BLaER1 (cell line): ENCODE results near the gene FAM9C.
"Not testable (repeated sequence)": the region's sequence is repeated elsewhere in the genome, so short reads cannot be mapped to it uniquely, and the experiment has no call there.

Experiments
- H3K27ac ChIP-seq: shearing (Covaris generic); formaldehyde crosslinking; 2 replicates; pipeline ENCODE4 v1.8.1; 2022
- H3K27me3 ChIP-seq: shearing (Covaris generic); formaldehyde crosslinking; 2 replicates; pipeline ENCODE4 v1.8.1; 2022
- H3K36me3 ChIP-seq: shearing (Covaris generic); formaldehyde crosslinking; 2 replicates; pipeline ENCODE4 v1.8.1; 2022
- H3K4me1 ChIP-seq: shearing (Covaris generic); formaldehyde crosslinking; 2 replicates; pipeline ENCODE4 v1.8.1; 2022
- H3K4me2 ChIP-seq: shearing (Covaris generic); formaldehyde crosslinking; 2 replicates; pipeline ENCODE4 v1.8.1; 2022
- H3K4me3 ChIP-seq: shearing (Covaris generic); formaldehyde crosslinking; 2 replicates; pipeline ENCODE4 v1.8.1; 2022
- H3K9ac ChIP-seq: shearing (Covaris generic); formaldehyde crosslinking; 2 replicates; pipeline ENCODE4 v1.8.1; 2022
- H3K9me3 ChIP-seq: shearing (Covaris generic); formaldehyde crosslinking; 2 replicates; pipeline ENCODE4 v1.8.1; 2022
- H4K20me1 ChIP-seq: shearing (Covaris generic); formaldehyde crosslinking; 2 replicates; pipeline ENCODE4 v1.8.1; 2022
- Cebpa-rat ChIP-seq: shearing (Covaris generic); IDR thresholded peaks from 2 replicates; pipeline ENCODE4 v1.8.1; 2022

The FAM9C gene

DNA sequence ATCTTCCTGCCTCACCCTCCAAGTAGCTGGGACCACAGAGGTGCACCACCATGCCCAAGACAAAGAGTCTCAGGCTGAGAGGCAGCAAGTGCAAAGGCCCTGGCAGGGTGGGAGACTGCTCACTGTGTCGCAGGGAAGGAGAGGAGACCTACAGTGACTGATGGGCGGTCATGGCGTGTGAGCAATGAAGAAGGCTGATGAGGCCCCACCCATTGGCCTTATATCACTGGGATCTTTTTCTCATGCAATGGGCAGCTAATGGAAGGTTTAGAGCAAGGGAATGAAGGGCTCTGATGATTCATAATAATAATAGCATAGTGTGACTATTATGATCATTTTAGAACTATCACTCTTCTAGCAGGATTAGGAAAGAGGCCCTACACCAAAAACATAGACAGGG, 20.9 kb downstream of the FAM9C start:
- no peak overlapping the region for H3K27ac ChIP-seq
- no peaks in the 10 kb centered on the region for H4K20me1 ChIP-seq
- no peak for TF ChIP-seq Cebpa-rat
- no peak overlapping the region for H3K4me2 ChIP-seq
- no peak overlapping the region for H3K9ac ChIP-seq
- H3K4me3 ChIP-seq = no peak overlapping the region
- H3K4me1 ChIP-seq = peaks cover 20% of the 10 kb centered on the region; the same call in 1 of the 2 replicates
- no peaks in the 10 kb centered on the region for H3K36me3 ChIP-seq
- no peaks in the 10 kb centered on the region for H3K27me3 ChIP-seq
- no peaks in the 10 kb centered on the region for H3K9me3 ChIP-seq

DNA sequence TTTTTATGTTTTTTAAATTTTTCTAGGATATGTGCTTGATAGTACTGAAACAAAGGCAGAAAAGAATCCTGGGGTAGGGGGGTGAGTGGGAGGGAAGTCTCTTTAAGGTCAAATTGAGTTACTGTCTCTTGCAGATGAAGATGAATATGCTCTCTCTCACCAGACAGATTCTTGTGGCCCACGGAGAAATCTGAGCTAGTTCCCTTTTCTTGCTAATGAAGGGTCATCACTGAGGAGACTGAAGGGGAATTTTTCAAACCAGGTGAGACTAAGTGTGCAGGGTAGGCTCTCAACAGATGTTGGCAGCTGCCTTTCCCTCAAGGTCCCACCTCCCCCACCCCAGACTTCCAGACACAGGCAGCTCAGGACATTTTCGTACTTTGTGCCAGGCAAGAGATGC, 21.5 kb downstream of the FAM9C start:
- Histone ChIP-seq H3K36me3 (no peaks in the 10 kb centered on the region), H4K20me1 (no peaks in the 10 kb centered on the region), H3K9ac (no peak overlapping the region), H3K27ac (no peak overlapping the region), H3K4me1 (peaks cover 20% of the 10 kb centered on the region; the same call in 1 of the 2 replicates), H3K4me3 (no peak overlapping the region), H3K27me3 (no peaks in the 10 kb centered on the region), H3K9me3 (no peaks in the 10 kb centered on the region), H3K4me2 (no peak overlapping the region)
- TF ChIP-seq Cebpa-rat = no peak

GRCh38 chrX:13016731-13017130, 27.7 kb downstream of the FAM9C start:
- H3K9ac ChIP-seq, H3K27me3 ChIP-seq, H3K4me3 ChIP-seq, H3K36me3 ChIP-seq, H3K4me2 ChIP-seq, H4K20me1 ChIP-seq, H3K27ac ChIP-seq, H3K9me3 ChIP-seq: not testable (repeated sequence)
- H3K4me1 ChIP-seq = peaks cover 24% of the 10 kb centered on the region

DNA sequence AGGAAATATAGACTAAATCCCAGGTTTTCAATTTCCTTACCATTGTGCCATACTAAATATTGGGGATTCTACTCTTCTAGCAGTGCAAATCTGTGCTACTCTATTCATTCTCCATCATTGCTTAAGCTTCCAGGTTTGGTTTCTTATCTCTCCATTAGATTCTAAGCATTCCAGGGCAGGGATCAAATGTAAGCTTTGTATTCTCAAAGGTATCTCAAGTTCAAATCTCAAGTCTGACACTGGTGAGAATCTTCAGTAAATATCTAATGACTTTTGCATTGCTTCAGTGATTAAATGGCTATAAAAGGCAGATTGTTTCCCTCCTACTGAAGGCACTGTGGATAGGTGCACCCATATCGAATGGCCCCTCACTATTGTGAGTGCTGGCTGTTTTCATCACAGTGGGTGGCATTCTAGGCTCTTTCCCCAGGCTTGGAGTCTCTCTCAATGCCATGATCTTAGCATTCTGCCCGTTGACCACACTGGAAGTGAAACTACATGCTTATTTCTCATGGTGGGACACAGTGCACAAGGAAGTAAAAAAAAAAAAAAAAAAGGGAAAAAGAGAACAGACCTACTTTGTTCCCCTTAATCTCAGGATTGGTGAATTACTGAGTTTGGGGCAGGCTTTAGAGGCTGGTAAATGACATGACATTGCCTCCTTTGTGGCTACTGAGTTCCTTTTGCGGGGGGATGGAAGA, 28.7 kb downstream of the FAM9C start:
- no peak for TF ChIP-seq Cebpa-rat
- Histone ChIP-seq H3K4me2 (peak overlapping the region; percentile 3; the same call in 1 of the 2 replicates), H3K9me3 (no peaks in the 10 kb centered on the region), H3K36me3 (no peaks in the 10 kb centered on the region), H3K4me3 (no peak overlapping the region), H4K20me1 (no peaks in the 10 kb centered on the region), H3K27me3 (no peaks in the 10 kb centered on the region; the same call in 1 of the 2 replicates), H3K4me1 (peaks cover 24% of the 10 kb centered on the region), H3K27ac (no peak overlapping the region), H3K9ac (no peak overlapping the region)

DNA sequence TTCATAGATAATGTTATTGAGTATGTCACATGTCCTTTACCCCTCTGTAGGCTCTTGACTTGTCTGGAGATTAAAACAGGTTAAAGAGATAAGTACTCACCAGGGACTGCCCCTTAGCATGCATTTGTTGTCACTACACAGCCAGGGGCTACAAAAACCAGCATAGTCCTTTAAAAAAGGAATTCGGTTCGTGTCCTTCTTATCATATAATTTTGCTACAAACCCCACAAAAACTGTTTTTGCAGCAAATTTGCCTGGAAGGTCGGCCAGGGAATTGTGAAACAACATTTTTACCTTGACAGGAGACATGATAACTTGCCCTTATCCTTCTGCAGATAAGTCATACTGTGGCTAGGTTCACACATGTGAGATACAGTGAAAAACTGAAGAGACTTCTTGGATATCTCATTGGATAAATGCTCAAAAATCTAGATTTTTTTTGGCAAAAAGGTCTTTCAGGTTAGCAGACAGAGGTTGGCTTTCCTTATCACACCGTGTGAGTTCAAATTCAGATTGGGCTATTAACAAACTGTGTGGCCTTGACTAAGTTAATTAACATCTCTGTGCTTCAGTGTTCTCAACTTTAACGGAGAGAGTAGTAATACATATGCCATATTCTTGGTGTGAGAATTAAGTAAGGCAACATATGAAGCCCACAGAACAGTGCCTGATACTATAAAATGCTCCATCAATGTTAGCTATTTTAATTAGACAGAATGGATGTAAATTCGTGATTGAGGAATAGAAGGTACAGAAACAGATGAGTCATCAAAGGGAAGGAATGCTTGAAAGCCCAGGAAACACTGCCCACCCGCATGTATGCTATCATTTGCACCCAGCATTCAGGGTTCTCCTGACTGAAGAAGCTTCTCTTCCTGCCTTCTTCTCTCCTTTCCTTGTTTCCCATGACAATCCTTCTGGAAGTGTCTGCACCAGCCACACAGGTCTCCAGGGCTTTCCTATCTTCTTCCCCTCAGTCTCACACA, 30.0 kb downstream of the FAM9C start:
- H4K20me1 ChIP-seq = no peaks in the 10 kb centered on the region
- H3K4me1 ChIP-seq = peaks cover 24% of the 10 kb centered on the region
- no peak overlapping the region; the same call in 1 of the 2 replicates for H3K27ac ChIP-seq
- no peaks in the 10 kb centered on the region for H3K9me3 ChIP-seq
- H3K9ac ChIP-seq = no peak overlapping the region
- TF ChIP-seq Cebpa-rat = no peak
- H3K27me3 ChIP-seq = no peaks in the 10 kb centered on the region; the same call in 1 of the 2 replicates
- no peaks in the 10 kb centered on the region for H3K36me3 ChIP-seq
- H3K4me3 ChIP-seq = no peak overlapping the region
- peak overlapping the region; percentile 70 for H3K4me2 ChIP-seq

DNA sequence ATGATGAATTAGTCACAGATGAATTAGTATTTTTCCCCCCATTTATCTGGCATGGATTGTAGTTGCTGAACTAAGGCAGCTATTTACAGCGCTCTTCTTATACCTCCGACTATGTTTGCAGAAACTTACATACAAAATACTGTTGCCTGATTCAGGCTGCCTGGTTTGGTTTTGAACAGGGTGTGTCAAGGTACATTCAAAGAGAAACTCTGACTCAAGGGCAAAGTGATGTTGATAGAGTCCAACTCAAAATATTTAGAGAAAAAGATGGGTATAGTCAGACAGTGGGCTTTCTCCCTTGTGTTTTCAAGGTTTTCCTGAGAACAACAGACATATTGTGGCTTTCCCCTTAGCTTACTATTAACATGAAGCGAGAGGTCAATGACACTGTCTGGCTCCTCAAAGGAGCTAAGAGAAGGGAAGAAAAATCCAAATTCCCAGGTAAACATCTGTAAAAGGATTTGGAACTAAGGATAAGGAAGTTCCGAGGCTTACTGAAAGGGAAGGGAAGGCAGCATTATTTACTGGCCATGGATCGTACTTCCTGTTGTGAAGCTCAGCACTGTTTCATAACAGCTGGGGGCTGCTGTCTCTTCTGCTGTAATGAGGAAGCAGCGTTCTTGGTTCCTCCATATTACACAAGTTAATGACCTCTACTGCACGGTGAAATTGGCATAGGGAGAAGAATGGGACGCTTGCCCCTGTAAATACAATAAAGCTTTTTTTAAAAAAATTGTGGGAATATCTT, 30.9 kb downstream of the FAM9C start:
- Histone ChIP-seq H3K9me3 (no peaks in the 10 kb centered on the region), H3K27ac (peak overlapping the region; percentile 72), H3K4me1 (peaks cover 30% of the 10 kb centered on the region), H3K4me2 (peak overlapping the region; percentile 70), H3K4me3 (no peak overlapping the region), H3K9ac (peak overlapping the region; percentile 22; the same call in 1 of the 2 replicates), H4K20me1 (no peaks in the 10 kb centered on the region), H3K27me3 (no peaks in the 10 kb centered on the region; the same call in 1 of the 2 replicates), H3K36me3 (no peaks in the 10 kb centered on the region)
- 0 out of 2 replicates have a peak, but pooled peaks have one; percentile 25 for TF ChIP-seq Cebpa-rat

GRCh38 chrX:13010546-13010945, 33.9 kb downstream of the FAM9C start:
- Histone ChIP-seq H3K4me1 (peaks cover 54% of the 10 kb centered on the region), H3K4me2 (no peak overlapping the region), H4K20me1 (no peaks in the 10 kb centered on the region), H3K9me3 (no peaks in the 10 kb centered on the region), H3K27me3 (no peaks in the 10 kb centered on the region; the same call in 1 of the 2 replicates), H3K36me3 (no peaks in the 10 kb centered on the region), H3K9ac (no peak overlapping the region), H3K27ac (no peak overlapping the region), H3K4me3 (no peak overlapping the region)
- TF ChIP-seq Cebpa-rat = no peak

DNA sequence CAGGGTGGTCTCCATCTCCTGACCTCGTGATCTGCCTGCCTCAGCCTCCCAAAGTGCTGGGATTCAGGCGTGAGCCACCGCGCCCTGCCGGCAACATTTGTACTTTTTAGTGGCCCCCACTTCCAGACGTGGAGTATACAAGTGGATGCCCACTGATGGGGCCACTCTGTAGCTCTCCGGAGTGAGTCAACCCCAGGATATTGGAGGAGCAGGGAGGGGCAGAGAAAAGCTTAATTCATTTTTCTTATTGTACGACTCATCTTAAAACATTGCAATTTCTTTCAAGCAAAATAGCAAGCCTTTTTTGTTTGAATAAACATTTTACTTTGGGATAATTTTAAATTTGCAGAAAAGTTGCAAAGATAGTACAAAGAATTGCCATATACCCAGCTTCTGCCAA, 34.6 kb downstream of the FAM9C start:
- no peaks in the 10 kb centered on the region for H4K20me1 ChIP-seq
- H3K9me3 ChIP-seq = no peaks in the 10 kb centered on the region
- no peaks in the 10 kb centered on the region for H3K36me3 ChIP-seq
- H3K4me3 ChIP-seq = no peak overlapping the region
- no peak for TF ChIP-seq Cebpa-rat
- no peak overlapping the region for H3K4me2 ChIP-seq
- H3K9ac ChIP-seq = no peak overlapping the region
- peaks cover 60% of the 10 kb centered on the region for H3K4me1 ChIP-seq
- H3K27me3 ChIP-seq = no peaks in the 10 kb centered on the region; the same call in 1 of the 2 replicates
- H3K27ac ChIP-seq = no peak overlapping the region

DNA sequence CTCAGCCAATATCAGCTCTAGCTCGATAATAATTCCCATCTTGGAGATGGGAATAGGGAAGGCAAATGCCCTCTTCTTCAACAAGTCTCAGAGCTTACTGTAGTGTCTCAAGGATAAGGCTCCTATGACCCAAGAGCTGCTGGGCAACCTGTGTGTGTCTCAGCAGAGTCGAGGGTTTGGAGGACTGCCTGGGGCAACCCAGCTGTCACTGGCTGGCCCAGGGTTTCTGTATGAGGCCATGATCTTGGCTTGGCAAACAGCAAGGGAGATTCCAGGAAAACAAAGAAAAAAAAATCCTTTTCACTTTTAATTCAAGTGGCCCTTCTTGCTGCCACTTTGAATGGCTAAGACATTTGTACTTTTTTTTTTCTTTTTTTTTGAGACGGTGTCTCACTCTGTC, 35.1 kb downstream of the FAM9C start:
- no peaks in the 10 kb centered on the region for H3K36me3 ChIP-seq
- peaks cover 60% of the 10 kb centered on the region for H3K4me1 ChIP-seq
- no peaks in the 10 kb centered on the region for H3K27me3 ChIP-seq
- H4K20me1 ChIP-seq = no peaks in the 10 kb centered on the region
- H3K9me3 ChIP-seq = no peaks in the 10 kb centered on the region
- no peak overlapping the region for H3K4me3 ChIP-seq
- H3K27ac ChIP-seq = no peak overlapping the region
- no peak overlapping the region for H3K4me2 ChIP-seq
- TF ChIP-seq Cebpa-rat = no peak
- no peak overlapping the region for H3K9ac ChIP-seq
